NCI-H2171 (cell line): ENCODE results near the gene TNFRSF21.
"Not testable (repeated sequence)": the region's sequence is repeated elsewhere in the genome, so short reads cannot be mapped to it uniquely, and the experiment has no call there.

Source experiments
- DNase-seq: peaks from one replicate; lab custom pipeline; 2025; lab: John Stamatoyannopoulos, UW

Gene TNFRSF21

GRCh38 chr6:47248446-47248845 lies 61.3 kb downstream of the TNFRSF21 start:
- no peak for DNase-seq

- DNase-seq = peak; percentile 37
Measured at GRCh38 chr6:47247227-47247797, 62.4 kb downstream of the TNFRSF21 start.

DNA sequence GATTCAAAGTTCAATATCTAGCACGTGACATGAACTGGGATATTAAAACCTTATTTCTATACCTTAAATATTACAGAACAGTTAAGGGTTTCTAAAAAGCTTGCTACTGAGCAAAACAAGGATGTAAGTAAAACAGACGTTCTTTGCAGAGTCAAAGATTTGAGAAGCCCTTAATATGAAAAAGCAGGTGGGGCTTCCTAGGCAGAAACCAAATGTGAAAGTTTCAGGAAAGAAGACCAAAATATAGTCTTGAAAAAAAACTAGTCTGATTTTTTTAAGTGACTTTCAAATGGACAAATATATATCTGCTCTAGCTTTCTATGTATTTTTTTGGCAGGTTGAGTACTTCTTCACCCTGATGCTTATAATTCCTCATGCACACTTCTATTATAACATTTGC lies 63.2 kb downstream of the TNFRSF21 start:
- DNase-seq = no peak

GRCh38 chr6:47245745-47246371 lies 63.8 kb downstream of the TNFRSF21 start:
- no peak for DNase-seq

- DNase-seq = peak; percentile 55
Measured at GRCh38 chr6:47242483-47243386, 67.0 kb downstream of the TNFRSF21 start.

DNA sequence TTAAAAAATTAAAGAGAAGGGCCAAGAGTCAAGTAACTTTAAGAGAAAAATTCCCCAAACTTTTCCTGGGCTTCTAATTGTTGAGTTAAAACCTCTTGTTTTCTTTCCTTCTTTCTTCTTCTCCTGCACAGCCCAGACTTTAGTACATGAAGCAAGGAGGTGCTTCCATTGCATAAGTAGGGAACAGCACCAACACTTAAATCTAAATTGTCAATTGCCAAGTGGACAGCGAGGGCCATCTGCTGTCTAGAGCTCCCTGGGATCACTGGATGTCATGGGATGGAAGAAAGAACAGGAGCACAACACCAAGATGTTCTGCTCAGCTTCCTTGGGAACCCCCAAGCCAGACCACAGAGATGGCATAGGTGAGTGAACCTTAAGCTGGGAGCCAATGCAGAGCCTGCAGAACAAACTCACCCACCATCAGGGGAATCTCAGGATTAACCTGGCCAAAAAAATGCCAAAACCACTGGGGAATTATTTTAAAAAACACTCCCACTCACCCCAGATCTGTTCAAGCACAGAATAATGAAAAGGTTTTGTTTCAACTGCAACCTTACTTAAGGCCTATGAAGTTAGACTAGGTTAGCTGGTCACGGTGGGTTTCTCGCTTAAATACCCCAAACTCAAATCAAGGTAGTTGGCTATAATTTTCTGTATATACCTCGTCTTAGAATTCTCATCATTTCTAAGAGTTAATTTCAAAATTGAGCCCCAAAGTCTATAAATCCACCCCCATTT lies 67.8 kb downstream of the TNFRSF21 start:
- DNase-seq = no peak

GRCh38 chr6:47240277-47240890 lies 69.3 kb downstream of the TNFRSF21 start:
- DNase-seq = no peak

- no peak for DNase-seq
Measured at GRCh38 chr6:47239546-47239945, 70.2 kb downstream of the TNFRSF21 start.

GRCh38 chr6:47238456-47238995 lies 71.2 kb downstream of the TNFRSF21 start:
- DNase-seq = no peak

GRCh38 chr6:47237196-47237595 lies 72.5 kb downstream of the TNFRSF21 start:
- DNase-seq = no peak

DNA sequence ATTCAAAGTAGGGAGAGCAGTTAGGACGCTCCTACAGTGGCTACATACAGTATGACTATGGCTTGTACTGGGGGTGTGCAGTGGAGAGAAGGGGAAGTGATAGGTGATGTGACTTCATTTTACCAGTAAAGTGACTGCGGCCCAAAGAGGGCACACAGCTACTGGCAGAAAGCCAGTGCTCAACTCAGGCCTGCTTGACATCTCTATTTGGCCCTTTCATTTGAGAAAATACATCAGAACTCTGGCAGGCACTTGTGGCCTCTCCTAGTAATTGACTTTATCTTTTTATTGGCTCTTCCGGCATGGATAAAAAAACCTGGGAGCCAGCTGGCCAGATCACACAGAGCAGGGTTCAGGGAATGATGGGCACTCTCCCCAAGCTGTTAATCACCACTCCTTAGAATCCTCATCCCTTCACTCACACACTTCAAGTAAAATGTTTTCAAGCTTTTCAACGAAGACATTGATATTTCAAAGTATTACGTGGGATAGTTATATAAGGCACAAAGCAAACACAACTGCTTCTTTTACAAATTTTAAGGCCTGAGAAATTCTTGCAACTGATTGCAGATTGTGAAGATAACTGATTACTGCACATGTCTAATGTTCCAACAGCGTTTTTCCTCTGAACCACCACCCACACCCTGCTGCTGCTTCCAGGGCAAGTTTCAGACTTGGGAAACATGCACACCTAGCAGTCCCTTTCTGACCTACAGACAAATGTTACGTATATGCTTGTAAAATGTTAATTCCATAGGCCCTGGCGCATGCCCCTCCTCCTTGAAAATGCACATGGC lies 73.5 kb downstream of the TNFRSF21 start:
- DNase-seq = no peak

- DNase-seq = no peak
Measured at GRCh38 chr6:47235421-47235820, 74.3 kb downstream of the TNFRSF21 start.

DNA sequence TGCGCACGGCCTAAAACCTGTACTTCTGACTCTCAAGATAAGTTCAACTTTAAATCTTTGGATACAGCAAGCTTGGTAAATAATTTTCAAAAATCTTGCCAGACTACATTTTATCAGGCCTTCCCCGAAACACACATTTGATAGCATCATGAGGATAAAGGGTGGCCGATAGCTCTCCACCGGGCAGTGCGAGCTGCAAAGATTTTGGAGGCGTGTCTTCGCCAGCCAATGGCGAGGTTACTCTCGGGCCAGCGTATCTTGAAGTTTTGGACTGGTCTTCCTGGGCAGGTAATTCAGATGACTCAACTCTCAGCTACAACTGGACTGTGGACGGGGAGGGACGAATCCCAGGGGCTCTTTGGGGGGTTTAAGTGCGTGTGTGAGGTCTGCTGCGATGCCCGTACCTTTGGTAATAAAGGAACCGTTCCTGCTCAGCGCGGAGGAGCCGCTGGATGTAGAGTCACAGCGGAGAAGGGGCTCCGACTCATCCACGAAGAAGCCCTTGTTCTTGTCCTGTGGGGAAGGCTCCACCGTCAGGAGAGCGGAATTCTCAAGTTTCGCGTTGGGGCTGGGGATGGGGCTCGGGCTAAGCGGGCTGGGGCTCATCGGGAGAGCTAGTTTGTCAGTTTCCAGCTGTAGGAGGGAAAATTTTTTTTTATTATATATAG lies 75.3 kb downstream of the TNFRSF21 start:
- DNase-seq = no peak

DNA sequence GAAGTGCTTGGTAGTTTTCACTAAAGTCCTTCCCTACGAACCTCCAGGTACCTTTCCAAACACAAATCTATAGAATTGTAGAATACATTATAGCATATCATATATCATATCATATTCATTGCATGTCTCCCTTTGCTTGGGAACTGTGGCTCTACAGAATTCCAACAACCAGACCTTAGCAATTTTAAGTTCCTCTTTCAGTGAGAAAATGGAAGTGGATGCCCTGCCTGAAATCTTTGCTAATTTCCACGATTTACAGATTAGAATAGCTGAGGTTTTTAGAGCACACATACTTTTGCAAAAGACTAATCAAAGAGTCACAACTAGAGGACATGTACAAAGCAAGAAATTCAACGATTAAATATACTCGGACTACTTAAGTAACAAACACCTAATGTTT lies 78.6 kb downstream of the TNFRSF21 start:
- no peak for DNase-seq

DNA sequence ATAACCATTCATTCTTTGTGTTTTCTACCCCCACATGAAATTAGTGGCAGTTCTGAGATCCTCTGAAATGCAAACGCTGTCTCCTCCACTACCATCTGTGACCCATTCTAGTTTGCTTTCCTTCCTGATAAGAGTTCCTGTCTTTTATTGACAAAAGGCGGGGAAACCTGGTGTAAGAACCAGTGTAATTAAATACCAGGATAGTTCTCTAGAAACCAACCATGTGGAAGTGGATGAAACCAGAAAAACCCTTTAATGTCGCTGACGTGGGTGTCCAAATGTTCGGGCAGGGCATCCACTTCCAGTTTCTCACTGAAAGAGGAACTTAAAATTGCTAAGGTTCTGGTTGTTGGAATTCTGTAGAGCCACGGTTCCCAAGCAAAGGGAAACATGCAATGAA lies 79.1 kb downstream of the TNFRSF21 start:
- DNase-seq = no peak

GRCh38 chr6:47229255-47229654 lies 80.5 kb downstream of the TNFRSF21 start:
- no peak for DNase-seq

DNA sequence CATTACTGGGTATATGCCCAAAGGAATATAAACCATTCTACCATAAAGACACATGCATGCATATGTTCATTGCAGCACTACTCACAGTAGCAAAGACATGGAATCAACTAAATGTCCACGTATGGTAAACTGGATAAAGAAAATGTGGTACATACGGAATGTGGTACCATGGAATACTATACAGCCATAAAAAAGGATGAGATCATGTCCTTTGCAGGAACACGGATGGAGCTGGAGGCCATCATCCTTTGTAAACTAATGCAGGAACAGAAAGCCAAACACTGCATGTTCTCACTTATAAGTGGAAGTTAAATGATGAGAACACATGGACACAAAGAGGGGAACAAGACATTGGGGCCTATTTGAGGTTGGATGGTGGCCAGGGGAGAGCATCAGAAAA lies 81.6 kb downstream of the TNFRSF21 start:
- DNase-seq = not testable (repeated sequence)

DNA sequence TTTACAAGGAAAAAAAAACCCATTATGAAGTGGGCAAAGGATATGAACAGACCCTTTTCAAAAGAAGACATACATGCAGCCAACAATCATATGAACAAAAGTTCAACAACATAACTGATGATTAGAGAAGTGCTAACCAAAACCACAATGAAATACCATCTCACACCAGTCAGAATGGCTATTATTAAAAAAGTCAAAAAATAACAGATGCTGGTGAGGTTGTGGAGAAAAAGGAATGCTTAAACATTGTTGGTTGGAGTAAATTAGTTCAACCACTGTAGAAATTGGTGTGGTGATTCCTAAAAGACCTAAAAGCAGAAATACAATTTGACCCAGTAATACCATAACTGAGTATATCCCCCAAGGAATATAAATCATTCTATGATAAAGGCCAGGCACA lies 86.5 kb downstream of the TNFRSF21 start:
- not testable (repeated sequence) for DNase-seq

GRCh38 chr6:47221565-47221964 lies 88.1 kb downstream of the TNFRSF21 start:
- no peak for DNase-seq

- no peak for DNase-seq
Measured at GRCh38 chr6:47209632-47210031, 100.1 kb downstream of the TNFRSF21 start.
